Lung microvascular endothelial cell (primary cell): ENCODE measurements around the gene SLAIN2. TPM values are rescaled to one million over a fixed set of nuclear protein-coding genes. Genes with fewer than 3 reads are reported as not detected.
"Not testable (repeated sequence)": the region's sequence is repeated elsewhere in the genome, so short reads cannot be mapped to it uniquely, and the experiment has no call there.

Source experiments
- DNase-seq, 2 donors: peaks; one replicate each; pipeline versions ENCODE4 v3.0.0 to v3.0.0-alpha.2; 2010; ENCODE audit warnings: low read depth in 2 of 2
- total RNA-seq: library from RNA; depleted of rRNA; stranded (reverse); fragments of >200 nt; gene quantifications from 2 replicates; pipeline ENCODE4 v1.2.1, GENCODE V29; 2014

Gene SLAIN2
- total RNA-seq = 16.8 and 18.5 TPM in 2 replicates

- peak; percentile 98 to 99 for DNase-seq
These were observed at the start of gene SLAIN2 for GRCh38 chr4:48340965-48341775. Gene SLAIN2, plus strand, starts transcription at chr4:48341529. Its CDS starts 211 bp downstream, at chr4:48341740.

GRCh38 chr4:48292218-48292790, 49.0 kb upstream of the SLAIN2 start:
- not testable (repeated sequence) for DNase-seq

GRCh38 chr4:48295116-48295515, 46.2 kb upstream of the SLAIN2 start:
- DNase-seq = no peak

- no peak for DNase-seq
These were observed 45.0 kb upstream of the SLAIN2 start for GRCh38 chr4:48296365-48296764.

- no peak for DNase-seq
These were observed 44.0 kb upstream of the SLAIN2 start for GRCh38 chr4:48297256-48297846.

GRCh38 chr4:48299560-48299959, 41.8 kb upstream of the SLAIN2 start:
- DNase-seq = no peak

GRCh38 chr4:48300004-48300403, 41.3 kb upstream of the SLAIN2 start:
- no peak for DNase-seq

- no peak for DNase-seq
These were observed 35.8 kb upstream of the SLAIN2 start for GRCh38 chr4:48305508-48305907.

GRCh38 chr4:48307528-48307927, 33.8 kb upstream of the SLAIN2 start:
- DNase-seq = no peak

- DNase-seq = no peak
These were observed 32.4 kb upstream of the SLAIN2 start for GRCh38 chr4:48308901-48309300.

- no peak for DNase-seq
These were observed 29.4 kb upstream of the SLAIN2 start for GRCh38 chr4:48311896-48312295.

- DNase-seq = not testable (repeated sequence)
These were observed 26.6 kb upstream of the SLAIN2 start for GRCh38 chr4:48314746-48315145.

GRCh38 chr4:48315728-48316630, 25.4 kb upstream of the SLAIN2 start:
- DNase-seq = peak; percentile 63 to 70

GRCh38 chr4:48321312-48321711, 20.0 kb upstream of the SLAIN2 start:
- no peak for DNase-seq

GRCh38 chr4:48322063-48322462, 19.3 kb upstream of the SLAIN2 start:
- no peak for DNase-seq

- DNase-seq = no peak
These were observed 17.0 kb upstream of the SLAIN2 start for GRCh38 chr4:48324281-48324680.

GRCh38 chr4:48329193-48329592, 12.1 kb upstream of the SLAIN2 start:
- no peak for DNase-seq

- DNase-seq = peak in 1 of 2 donors; percentile 65
These were observed 11.4 kb upstream of the SLAIN2 start for GRCh38 chr4:48329976-48330375.

GRCh38 chr4:48331577-48332330, 9.6 kb upstream of the SLAIN2 start:
- DNase-seq = no peak

GRCh38 chr4:48332661-48333060, 8.7 kb upstream of the SLAIN2 start:
- no peak for DNase-seq

- DNase-seq = no peak
These were observed 7.7 kb upstream of the SLAIN2 start for GRCh38 chr4:48333587-48333986.
